ENCODE measurements around the gene PROS1.
"Not testable (repeated sequence)": the region's sequence is repeated elsewhere in the genome, so short reads cannot be mapped to it uniquely, and the experiment has no call there.

PROS1 gene

DNA sequence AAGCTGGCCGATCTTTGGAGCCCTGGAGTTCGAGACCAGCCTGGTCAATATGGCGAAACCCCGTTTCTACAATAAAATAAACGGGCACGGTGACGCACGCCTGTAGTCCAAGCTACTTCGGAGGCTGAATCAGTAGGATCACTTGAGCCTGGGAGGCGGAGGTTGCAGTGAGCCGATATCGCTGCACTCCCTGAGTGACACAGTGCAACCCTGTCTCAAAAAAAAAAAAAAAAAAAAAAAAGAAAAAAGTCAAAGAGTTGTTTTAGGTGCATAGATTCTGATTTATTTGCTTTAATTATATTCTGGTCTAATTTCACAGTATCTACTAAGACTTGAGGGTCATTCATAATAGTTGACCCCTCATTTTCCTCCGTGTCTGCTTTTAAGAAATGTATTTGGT is 8.0 kb upstream of the PROS1 start:
- no peak for DNase-seq (ENCODE audit: extremely low read depth, low read depth)
- no peak for TF ChIP-seq CTCF (IDR thresholded peaks at IDR 0.05; ENCODE audit: low read depth, low read length, missing control alignments)
- H3K4me3 ChIP-seq (replicated peaks; ENCODE audit: low read depth, low read length) = no peak overlapping the region

DNA sequence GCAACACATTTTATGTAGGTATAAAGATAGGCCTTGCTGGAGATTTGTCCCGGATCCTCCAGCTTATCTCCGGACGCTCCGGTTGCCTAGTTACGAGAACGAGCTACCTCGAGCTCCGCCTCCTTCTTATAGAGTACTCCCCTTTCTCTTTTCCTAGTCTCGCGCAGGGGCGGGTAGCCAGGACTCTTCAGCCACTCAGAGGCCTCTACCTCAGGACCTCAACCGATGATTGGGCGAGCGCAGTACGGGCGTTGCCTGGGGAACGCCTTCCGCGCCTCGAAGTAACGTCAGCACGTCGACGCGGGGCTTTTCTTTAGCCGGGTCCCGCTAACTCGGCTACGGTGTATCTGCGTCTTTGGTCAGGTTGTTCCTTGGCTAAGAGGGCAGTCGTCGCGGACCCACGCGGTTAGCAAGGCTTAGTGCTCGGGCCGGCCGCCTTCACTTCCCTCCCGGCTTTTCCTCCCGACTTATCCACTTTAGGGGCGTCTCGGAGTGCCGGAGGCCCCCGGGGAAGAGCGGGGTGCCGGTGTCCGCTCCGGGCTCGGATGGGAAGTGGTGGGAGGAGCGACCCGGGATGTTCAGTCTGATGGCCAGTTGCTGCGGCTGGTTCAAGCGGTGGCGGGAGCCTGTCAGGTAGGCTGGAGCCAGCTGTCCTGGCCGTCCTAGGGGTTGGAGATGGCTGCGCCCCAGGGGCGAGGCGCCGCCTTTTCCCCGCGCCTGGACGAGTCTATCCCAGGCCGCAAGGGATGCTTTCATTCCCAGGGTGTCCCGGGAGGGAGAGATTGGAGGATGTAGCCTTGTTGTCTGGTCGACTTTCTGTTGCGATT is 6.4 kb upstream of the PROS1 start, which contains the start of gene ARL13B:
TSS of gene ARL13B (plus strand) at position 306 of the 827 bp plus-strand sequence. CDS start at position 575, 269 bp downstream.
- H3K4me3 ChIP-seq (replicated peaks; ENCODE audit: low read depth, low read length) = peak within 1 kb of the TSS; percentile 79
- no peak for TF ChIP-seq CTCF (IDR thresholded peaks at IDR 0.05; ENCODE audit: low read depth, low read length, missing control alignments)
- DNase-seq (ENCODE audit: extremely low read depth, low read depth) = peak; percentile 94

DNA sequence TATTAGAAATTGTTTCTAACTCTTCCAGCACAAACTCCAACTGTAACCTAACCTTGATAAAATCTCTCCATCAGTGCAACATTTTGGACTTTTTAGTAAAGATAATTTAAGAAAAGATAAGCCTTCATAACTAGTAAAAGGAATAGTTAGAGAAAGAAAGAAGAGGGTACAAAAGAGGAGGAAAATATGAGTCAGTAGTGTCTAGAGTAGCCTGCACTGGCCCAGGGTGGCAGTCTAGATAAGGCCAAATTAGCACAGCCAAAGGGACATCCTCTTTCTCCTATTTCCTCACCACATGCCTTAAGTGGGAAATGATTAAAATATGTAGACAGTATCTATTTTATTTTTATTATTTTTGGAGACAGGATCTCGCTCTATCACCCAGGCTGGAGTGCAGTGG is 3.7 kb downstream of the PROS1 start:
- H3K4me3 ChIP-seq (replicated peaks; ENCODE audit: low read depth, low read length) = no peak overlapping the region
- DNase-seq (ENCODE audit: extremely low read depth, low read depth) = no peak
- TF ChIP-seq CTCF (IDR thresholded peaks at IDR 0.05; ENCODE audit: low read depth, low read length, missing control alignments) = no peak

DNA sequence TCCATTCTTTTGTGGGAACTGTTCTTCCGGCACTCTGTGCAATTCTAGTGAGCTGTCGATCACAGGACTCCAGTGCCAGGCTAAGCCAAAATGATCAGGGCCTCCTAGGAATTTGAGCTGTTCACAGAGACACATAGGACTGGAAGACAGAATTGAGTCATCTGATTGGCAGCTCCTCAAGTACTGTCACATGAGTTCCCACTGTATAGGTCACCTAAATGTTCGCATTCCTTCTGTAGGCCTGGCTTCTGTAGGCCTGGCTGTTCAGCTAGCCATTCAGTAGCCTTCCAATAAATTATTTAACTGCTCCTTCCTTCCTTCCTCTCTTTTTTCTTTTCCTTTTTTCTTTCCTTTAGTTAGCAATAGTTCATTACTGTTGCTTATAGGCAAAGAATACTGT is 4.3 kb downstream of the PROS1 start:
- no peak for TF ChIP-seq CTCF (IDR thresholded peaks at IDR 0.05; ENCODE audit: low read depth, low read length, missing control alignments)
- no peak overlapping the region for H3K4me3 ChIP-seq (replicated peaks; ENCODE audit: low read depth, low read length)
- no peak for DNase-seq (ENCODE audit: extremely low read depth, low read depth)

GRCh38 chr3:93965106-93965505 is 8.6 kb downstream of the PROS1 start:
- DNase-seq (ENCODE audit: extremely low read depth, low read depth); H3K4me3 ChIP-seq (replicated peaks; ENCODE audit: low read depth, low read length): not testable (repeated sequence)

GRCh38 chr3:93962798-93963197 is 10.9 kb downstream of the PROS1 start:
- no peak overlapping the region for H3K4me3 ChIP-seq (replicated peaks; ENCODE audit: low read depth, low read length)
- TF ChIP-seq CTCF (IDR thresholded peaks at IDR 0.05; ENCODE audit: low read depth, low read length, missing control alignments) = no peak
- no peak for DNase-seq (ENCODE audit: extremely low read depth, low read depth)

DNA sequence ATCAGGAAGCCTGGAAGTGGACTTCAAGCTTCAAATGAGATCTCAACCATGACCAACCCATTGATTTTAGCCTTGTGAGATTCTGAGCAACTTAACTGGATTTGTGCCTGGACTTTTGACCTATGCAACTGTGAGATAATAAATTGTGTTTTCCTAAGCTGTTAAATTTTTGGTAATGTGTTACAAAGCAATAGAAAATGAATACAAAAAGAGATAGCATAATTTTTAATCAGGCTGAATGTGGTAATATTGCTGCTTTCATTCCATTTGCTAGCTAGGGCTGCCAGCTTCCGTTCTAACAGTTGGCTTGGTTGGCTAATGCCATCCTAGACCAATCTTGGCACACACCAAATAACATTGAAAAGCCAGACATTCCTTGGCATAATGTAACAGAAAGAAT is 12.2 kb downstream of the PROS1 start:
- DNase-seq (ENCODE audit: extremely low read depth, low read depth) = no peak
- no peak for TF ChIP-seq CTCF (IDR thresholded peaks at IDR 0.05; ENCODE audit: low read depth, low read length, missing control alignments)
- no peak overlapping the region for H3K4me3 ChIP-seq (replicated peaks; ENCODE audit: low read depth, low read length)

Measured in HFF-Myc (cell line).